Stimulated activated CD8-positive, alpha-beta memory T cell treated with anti-CD3 and anti-CD28 coated beads, Interleukin-4, amount 100 ng/mL, for 24 hours (primary cell): ENCODE data around the gene C1orf159.
"Not testable (repeated sequence)": the region's sequence is repeated elsewhere in the genome, so short reads cannot be mapped to it uniquely, and the experiment has no call there.

Experiments
- DNase-seq: peaks from one replicate; pipeline ENCODE4 v3.0.0-alpha.2; 2020; ENCODE audit warnings: low read depth

Gene C1orf159

DNA sequence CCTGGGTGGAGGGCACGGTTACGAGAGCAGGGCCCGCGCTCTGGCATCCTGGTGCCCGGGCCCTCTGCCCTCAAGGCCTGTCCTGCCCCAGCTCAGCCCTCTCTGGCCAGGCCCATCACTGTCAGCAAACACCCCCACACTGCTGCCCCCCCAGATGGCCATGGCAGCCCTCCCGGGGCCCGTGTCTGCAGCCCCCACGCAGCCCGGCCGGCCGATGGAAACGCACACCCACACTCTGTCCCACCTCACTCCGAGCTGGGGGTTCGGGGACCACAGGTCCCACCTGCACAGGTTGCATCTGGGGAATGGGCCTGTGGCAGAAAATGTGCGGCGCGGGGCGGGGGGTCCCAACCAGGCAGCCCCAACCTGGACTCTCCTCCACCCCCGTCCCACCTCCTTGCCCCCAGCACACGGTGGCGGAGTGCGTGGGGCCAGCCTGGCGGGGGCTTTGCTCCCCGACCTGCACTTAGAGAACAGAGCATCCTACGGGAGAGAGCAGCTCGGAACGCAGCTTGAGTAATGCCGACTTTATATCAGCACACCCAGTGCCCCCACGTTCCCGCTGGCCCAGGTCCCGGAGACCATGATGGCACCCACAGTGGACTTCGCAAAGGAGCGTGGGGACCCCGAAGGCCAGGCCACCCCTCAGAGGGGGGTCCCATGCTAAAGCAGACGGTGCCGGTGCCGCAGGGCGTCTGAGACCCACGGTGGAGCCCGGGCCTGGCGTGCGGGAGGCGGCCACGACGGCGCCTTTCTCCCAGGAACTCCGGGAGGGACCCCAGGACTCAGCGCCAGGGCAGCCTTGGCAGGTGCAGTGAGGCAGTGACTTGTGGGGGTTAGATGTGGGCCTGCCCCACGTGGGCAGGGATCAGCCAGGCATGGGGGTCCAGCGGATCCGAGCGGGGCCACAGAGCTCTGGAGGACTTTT is 34.3 kb downstream of the C1orf159 start:
- DNase-seq = no peak

GRCh38 chr1:1080951-1081310 is 35.0 kb downstream of the C1orf159 start:
- no peak for DNase-seq

- no peak for DNase-seq
Observed at GRCh38 chr1:1080122-1080757, 35.6 kb downstream of the C1orf159 start.

DNA sequence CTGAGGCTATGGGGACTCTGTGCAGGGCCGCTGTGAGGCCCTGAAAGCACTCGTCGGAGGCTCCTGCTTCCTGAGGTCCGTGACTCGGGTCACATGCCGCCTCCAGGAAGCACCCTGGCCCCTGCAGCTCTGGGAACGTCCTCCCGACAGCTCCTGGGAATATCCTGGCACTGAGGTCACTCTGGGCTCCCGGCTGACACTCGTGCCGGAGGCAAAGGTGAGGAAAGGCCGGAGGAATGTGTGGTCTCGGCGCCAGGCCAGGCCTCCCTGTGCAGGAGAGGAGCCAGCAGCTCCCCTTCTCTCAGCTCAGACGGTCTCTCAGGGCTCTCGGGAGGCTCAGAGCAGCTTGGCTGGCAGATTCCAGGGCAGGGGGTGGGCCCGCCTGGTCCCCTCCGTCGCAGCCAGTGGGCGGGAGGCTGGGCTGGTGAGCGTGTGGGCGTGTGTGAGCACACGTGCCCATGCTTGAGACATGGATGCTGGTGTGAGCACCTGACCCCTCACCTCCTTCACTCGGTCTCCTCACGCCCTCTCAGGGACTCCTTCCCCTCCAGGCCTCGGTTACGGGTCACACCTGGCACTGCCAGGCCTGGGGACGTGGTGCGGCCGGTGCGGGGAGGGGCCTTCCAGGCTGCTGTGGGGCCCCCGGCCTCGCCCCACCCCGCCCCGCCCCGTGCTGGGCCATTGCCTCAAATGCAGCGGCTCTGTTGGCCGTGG is 36.3 kb downstream of the C1orf159 start:
- peak; percentile 24 for DNase-seq

- DNase-seq = not testable (repeated sequence)
Observed at GRCh38 chr1:1077396-1077795, 38.5 kb downstream of the C1orf159 start.

- DNase-seq = no peak
Observed at GRCh38 chr1:1075148-1075935, 40.5 kb downstream of the C1orf159 start.

DNA sequence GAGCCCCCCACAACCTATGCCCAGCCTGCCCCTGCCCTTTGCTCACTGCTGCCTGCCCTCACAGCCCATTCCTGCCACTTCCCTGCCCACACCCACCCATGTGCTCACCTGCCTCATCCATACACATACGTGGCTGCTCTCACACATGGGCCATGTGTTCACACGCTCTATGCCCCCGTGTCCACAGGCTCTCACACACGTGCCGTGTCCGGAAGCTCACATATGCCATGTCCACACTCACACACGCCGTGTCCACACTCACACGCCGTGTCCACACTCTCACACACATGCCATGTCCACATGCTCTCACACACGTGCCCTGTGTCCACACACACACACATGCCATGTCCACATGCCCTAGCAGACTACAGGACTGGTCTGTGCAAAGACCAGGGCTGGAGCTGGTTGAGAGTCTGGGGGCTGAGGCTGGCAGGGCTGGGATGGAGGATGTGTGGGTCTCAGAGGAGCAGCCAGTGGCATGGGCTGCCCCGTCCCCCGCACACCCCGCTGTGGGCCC is 41.2 kb downstream of the C1orf159 start:
- DNase-seq = no peak

DNA sequence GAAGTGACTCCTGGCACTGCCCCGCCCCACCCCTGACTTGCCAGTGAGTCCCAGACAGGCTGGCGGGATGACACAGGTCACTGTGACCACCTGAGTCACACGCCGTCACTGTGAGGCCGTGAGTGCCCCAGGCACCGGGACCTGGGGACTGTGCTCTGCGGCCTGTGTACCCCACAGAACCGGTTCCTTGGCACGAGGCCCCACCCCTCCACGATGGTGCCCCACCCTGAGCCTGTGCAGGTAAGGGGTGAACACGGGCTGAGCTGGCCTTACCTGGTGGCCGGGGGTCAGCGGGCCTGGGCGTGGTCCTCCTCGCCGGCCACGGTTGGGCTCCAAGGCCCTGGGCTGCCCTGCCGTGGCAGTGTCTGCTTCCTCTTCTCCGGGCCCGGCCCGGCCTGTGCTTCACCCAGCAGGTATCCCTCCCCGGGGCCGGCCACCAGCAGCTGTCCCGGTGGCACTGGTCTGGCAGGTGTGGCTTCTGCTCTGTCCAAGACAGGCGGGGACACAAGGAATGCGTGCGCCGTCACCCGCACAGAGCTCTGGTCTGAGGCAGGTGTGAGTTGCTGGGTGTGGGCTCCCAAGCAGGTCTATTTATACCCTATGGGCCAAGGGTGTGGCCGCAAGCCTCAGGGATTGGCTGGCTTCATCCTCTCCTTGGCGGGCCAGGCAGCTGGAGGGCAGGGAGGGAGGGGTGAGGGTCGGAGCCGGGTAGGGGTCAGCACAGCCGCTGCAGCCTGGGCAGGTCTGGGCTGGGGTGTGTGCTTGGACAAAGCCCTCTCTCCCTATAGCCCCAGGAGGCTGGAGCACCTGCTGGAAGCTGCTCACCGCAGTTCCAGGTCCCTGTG is 41.9 kb downstream of the C1orf159 start, which contains the start of gene RNF223:
TSS of gene RNF223 (minus strand) at position 564 of the 845 bp plus-strand sequence. CDS start 1,740 bp downstream, outside the sequence.
- no peak for DNase-seq

DNA sequence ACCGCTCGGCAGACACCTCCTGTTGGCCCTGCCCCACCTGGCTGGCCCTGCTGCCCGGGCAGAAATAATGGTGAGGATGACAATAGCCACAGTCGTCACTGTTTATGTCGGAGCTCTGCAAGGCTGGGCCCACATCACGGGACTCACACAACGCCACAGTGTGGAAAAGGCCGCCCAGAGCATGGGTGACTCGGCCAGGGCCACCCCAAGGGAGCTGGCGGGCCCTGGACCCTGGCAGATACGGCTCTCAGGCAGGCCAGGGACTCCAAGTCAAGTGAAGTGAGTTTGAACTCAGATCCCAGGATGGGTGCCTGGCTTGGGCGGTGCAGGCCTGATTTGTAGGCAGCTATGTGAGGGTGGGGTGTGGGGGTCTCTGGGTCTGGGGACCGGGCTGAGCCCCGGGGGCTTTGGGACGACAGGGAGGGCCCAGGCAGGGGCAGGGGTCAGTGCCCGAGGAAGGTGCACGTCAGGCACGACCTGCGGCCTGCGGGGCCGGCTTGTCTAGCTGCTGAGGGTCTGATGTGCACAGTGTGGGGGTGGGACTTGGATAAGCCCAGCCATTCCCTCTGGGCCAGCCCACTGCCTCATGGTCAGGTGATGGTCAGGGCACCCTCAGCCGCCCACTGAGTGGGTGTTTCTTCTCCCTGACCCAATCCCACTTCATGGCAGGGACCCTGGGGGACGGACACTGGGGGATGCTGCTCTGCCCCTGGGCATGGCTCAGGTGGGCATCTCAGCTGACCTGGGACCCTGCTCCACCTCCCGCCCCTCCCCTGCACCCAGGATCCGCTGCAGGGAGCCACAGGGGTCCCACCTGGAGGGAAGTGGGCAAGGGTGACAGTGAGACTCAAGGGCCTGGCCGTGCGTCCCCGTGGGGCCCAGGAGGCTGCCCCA is 42.8 kb downstream of the C1orf159 start:
- no peak for DNase-seq

DNA sequence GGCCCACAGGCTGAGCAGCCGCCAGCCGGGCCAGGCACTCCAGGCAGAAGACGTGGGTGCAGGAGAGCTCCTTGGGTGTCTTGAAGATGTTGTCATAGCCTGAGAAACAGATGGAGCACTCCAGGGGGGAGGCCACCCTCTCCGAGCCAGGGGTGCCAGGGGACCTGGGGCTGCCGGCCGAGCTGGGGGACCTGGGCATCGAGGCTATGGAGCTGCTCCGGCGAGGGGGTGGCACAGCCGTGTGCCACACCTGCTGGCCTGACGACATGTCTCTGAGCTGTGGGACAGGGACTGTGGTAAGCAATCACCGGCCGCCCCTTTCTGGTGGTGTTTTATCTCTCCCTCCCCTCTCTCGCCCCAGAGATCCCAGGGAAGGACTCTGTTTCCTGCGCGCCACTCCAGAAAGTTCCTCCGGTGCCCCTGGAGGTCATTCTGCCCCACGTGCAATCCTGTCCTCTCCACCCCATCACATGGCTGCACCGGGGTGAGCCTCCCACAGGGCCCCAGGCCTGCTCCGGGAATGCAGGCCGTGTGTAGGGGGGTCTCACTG is 43.5 kb downstream of the C1orf159 start:
- DNase-seq = no peak

DNA sequence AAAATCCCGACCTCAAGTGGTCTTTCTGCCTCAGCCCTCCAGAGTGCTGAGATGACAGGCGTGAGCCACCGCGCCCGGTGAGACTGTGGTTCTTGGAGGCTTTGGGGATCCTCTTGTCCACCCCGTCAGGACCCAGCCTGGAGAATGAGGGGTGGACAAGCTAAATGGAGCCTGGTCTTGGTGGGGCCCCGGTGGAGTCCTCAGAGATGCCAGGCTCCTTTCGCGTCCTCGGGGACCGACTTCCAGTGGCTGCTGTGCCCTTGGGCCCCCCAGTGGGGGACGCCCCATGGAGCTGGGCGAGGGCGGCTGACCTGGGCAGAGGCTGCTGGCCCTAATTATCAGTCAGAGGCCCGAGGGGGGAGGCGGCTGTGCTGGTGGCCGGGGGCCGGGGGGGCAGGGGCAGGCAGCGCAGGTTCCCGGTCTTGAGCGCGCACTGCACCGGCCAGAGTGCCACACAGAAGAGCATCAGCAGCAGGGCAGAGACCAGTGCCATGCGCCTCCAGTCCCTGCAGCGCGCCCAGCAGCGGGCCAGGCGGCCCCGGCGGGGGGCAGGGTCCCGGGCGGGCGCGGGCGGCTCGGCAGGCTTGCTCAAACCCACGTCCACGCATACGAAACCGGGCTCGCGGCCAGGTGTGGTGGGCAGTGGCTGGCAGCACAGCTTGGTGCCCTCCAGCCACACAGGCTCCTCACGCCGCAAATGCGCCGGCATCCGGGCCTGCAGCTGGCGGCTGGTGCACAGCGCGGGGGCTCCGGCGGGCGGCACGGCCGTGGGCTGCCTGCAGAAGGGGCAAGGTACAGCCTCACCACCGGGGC is 44.2 kb downstream of the C1orf159 start:
- no peak for DNase-seq

- DNase-seq = no peak
Observed at GRCh38 chr1:1069711-1070676, 45.9 kb downstream of the C1orf159 start.

DNA sequence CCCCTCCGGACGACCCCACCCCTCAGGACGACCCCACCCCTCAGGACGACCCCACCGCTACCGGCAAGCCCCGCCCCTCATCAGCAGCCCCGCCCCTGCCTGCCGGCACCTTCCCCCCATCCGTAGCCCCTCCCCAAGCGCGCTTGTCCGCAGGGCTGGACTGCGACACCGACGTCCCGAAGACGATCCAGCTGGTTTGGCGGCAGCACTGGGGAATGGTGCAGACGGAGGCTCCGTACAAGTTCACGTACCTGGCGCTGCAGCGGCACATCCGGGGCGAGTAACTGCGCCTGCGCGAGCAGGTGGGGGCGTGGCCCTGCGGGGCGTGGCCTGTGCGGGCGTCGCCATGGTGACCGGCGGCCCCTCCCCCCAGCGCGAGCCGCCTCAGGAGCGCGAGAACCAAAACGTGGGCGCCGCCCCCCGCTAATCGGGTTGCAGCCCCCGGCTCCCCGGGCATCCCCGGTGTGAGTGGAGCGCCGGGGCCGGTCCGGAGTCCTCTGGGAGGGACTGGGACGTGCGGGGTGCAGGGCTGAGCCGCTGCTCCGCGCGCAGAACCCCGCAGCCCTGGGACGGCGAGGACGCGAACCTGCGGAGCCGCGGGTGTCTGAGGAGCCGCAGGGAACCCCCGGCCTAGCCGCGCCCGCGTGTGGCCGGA is 46.7 kb downstream of the C1orf159 start:
- peak; percentile 82 for DNase-seq

GRCh38 chr1:1068517-1069055 is 47.3 kb downstream of the C1orf159 start:
- no peak for DNase-seq

GRCh38 chr1:1067860-1068516 is 47.9 kb downstream of the C1orf159 start:
- no peak for DNase-seq
